Upper lobe of left lung (tissue), 6 donors: ENCODE data around the gene OSBP2. TPM values are rescaled to one million over a fixed set of nuclear protein-coding genes. Genes with fewer than 3 reads are reported as not detected.

Source experiments
- ATAC-seq, 2 donors: fragments of 200-7000 bp; cut with Tn5 transposase; one replicate each; pipeline ENCODE4 v1.9.1; 2022; ENCODE audit warnings: mild to moderate bottlenecking in 2 of 2, moderate library complexity in 2 of 2; ENCODE audit not compliant: low FRiP score in 2 of 2
- DNase-seq, 2 donors: peaks; one replicate each; pipeline ENCODE4 v3.0.0-alpha.2; 2019 to 2020
- H3K27ac ChIP-seq, 4 donors: fragments of 200-600 bp; sonication (generic); one replicate each; pipeline ENCODE4 v1.5.1; 2016 to 2019
- H3K27me3 ChIP-seq, 4 donors: fragments of 200-600 bp; sonication (generic); one replicate each; pipeline ENCODE4 v1.5.1; 2017 to 2019
- H3K36me3 ChIP-seq, 4 donors: fragments of 200-600 bp; sonication (generic); one replicate each; pipeline ENCODE4 v1.5.1; 2016 to 2019
- H3K4me1 ChIP-seq, 4 donors: fragments of 200-600 bp; sonication (generic); one replicate each; pipeline ENCODE4 v1.5.1; 2018 to 2019
- H3K4me3 ChIP-seq, 4 donors: fragments of 200-600 bp; sonication (generic); one replicate each; pipeline ENCODE4 v1.5.1; 2017 to 2019; ENCODE audit warnings: mild to moderate bottlenecking in 2 of 4, moderate library complexity in 1 of 4
- H3K9me3 ChIP-seq, 4 donors: fragments of 200-600 bp; sonication (generic); one replicate each; pipeline ENCODE4 v1.5.1; 2018 to 2019
- CTCF ChIP-seq, 6 experiments: fragments of 450-650 bp in 4 of 6; fragments of 200-600 bp in 2 of 6; sonication (generic) in 2 of 6; IDR thresholded peaks; one replicate each; pipeline ENCODE4 v1.5.1; 2016 to 2019; ENCODE audit warnings: antibody characterized with exemption in 6 of 6
- EP300 ChIP-seq, 4 donors: sonication (generic); formaldehyde crosslinking; IDR thresholded peaks; one replicate each; pipeline ENCODE4 v1.5.1; 2017; ENCODE audit warnings: antibody characterized with exemption in 4 of 4, control low read depth in 2 of 4
- POLR2A ChIP-seq, 4 donors: fragments of 450-650 bp; IDR thresholded peaks; one replicate each; pipeline ENCODE4 v1.5.1; 2016 to 2017; ENCODE audit warnings: antibody characterized with exemption in 4 of 4, mild to moderate bottlenecking in 2 of 4
- POLR2AphosphoS5 ChIP-seq, 2 donors: sonication (generic); formaldehyde crosslinking; IDR thresholded peaks; one replicate each; pipeline ENCODE4 v1.5.1; 2017; ENCODE audit warnings: antibody characterized with exemption in 2 of 2
- WGBS, 2 donors: methylation state at CpG; one replicate each; pipeline ENCODE4 v1.1.5; 2017 to 2018; 5-methylcytosine and 5-hydroxymethylcytosine counted together
- total RNA-seq, 6 donors: library from RNA; depleted of rRNA in 4 of 6; stranded (reverse); fragments of >200 nt in 4 of 6; gene quantifications; one replicate each; pipeline versions ENCODE4 v1.1.0 to v1.2.1, GENCODE V29; 2016 to 2021
- donor health status: DM: no; HTN: no; CAD: no; lungs with moderate emphysema.
- donor health status: DM: no; HTN: yes; CAD: no; lungs with severe emphysema.

Gene OSBP2
- total RNA-seq, 6 donors from 2014 or later = 3.5 to 14.5 (median 5.0) TPM

- Histone ChIP-seq H3K4me3 (no peak overlapping the region), H3K36me3 (no peaks in the 10 kb centered on the region), H3K4me1 (peaks cover 12 to 19% (median 17%) of the 10 kb centered on the region in 4 donors), H3K9me3 (no peaks in the 10 kb centered on the region), H3K27me3 (peaks cover 0 to 24% (median 8%) of the 10 kb centered on the region in 4 donors), H3K27ac (no peak overlapping the region)
- no peak for TF ChIP-seq POLR2AphosphoS5 (IDR thresholded peaks at IDR 0.05)
- ATAC-seq = peak in 1 of 2 donors; percentile 26
- 83 to 93% methylated on average over 7 to 11 of the region's 11 CpGs for WGBS, 2 donors
- no peak for DNase-seq
Measured at GRCh38 chr22:30825711-30826505, 131.2 kb downstream of the OSBP2 start.

GRCh38 chr22:30826670-30827355, 132.1 kb downstream of the OSBP2 start:
- no peak for TF ChIP-seq EP300 (IDR thresholded peaks at IDR 0.05)
- TF ChIP-seq POLR2AphosphoS5 (IDR thresholded peaks at IDR 0.05) = no peak
- no peak for TF ChIP-seq POLR2A (IDR thresholded peaks at IDR 0.05)
- TF ChIP-seq CTCF (IDR thresholded peaks at IDR 0.05) = no peak
- no peaks in the 10 kb centered on the region for H3K9me3 ChIP-seq
- DNase-seq (no peak), ATAC-seq (no peak)
- 77 to 95% methylated on average over 2 to 4 of the region's 4 CpGs for WGBS, 2 donors
- no peaks in the 10 kb centered on the region for H3K36me3 ChIP-seq
- peaks cover 0 to 18% (median 8%) of the 10 kb centered on the region in 4 donors for H3K27me3 ChIP-seq
- H3K4me1 ChIP-seq = peaks cover 11 to 19% (median 18%) of the 10 kb centered on the region in 4 donors
- no peak overlapping the region for H3K27ac ChIP-seq
- H3K4me3 ChIP-seq = no peak overlapping the region

- peaks cover 3 to 11% (median 9%) of the 10 kb centered on the region in 4 donors for H3K4me1 ChIP-seq
- WGBS, 2 donors = 86 to 96% methylated on average over 6 of the region's 6 CpGs
- H3K27me3 ChIP-seq = peaks cover 0 to 10% (median 4%) of the 10 kb centered on the region in 4 donors
- H3K36me3 ChIP-seq = no peaks in the 10 kb centered on the region
- H3K4me3 ChIP-seq = no peak overlapping the region
- ATAC-seq = no peak
- TF ChIP-seq POLR2A (IDR thresholded peaks at IDR 0.05) (no peak), POLR2AphosphoS5 (IDR thresholded peaks at IDR 0.05) (no peak), CTCF (IDR thresholded peaks at IDR 0.05) (no peak), EP300 (IDR thresholded peaks at IDR 0.05) (no peak)
- H3K9me3 ChIP-seq = no peaks in the 10 kb centered on the region
- no peak overlapping the region for H3K27ac ChIP-seq
- no peak for DNase-seq
Measured at GRCh38 chr22:30827646-30828045, 133.0 kb downstream of the OSBP2 start.

GRCh38 chr22:30828187-30829155, 133.8 kb downstream of the OSBP2 start:
- DNase-seq = peak in 1 of 2 donors; percentile 46
- peaks cover 0 to 2% (median 0%) of the 10 kb centered on the region in 4 donors for H3K27me3 ChIP-seq
- ATAC-seq = peak in 1 of 2 donors; percentile 6
- H3K36me3 ChIP-seq = no peaks in the 10 kb centered on the region
- TF ChIP-seq EP300 (IDR thresholded peaks at IDR 0.05) = no peak
- TF ChIP-seq POLR2A (IDR thresholded peaks at IDR 0.05) = no peak
- no peak for TF ChIP-seq POLR2AphosphoS5 (IDR thresholded peaks at IDR 0.05)
- TF ChIP-seq CTCF (IDR thresholded peaks at IDR 0.05) = no peak
- H3K27ac ChIP-seq = no peak overlapping the region
- no peaks in the 10 kb centered on the region for H3K9me3 ChIP-seq
- 88 to 89% methylated on average over 12 to 14 of the region's 14 CpGs for WGBS, 2 donors
- peaks cover 0 to 10% (median 5%) of the 10 kb centered on the region in 4 donors for H3K4me1 ChIP-seq
- no peak overlapping the region for H3K4me3 ChIP-seq
